GM23338 (cell line): ENCODE measurements around the gene MPRIP. TPM values are rescaled to one million over a fixed set of nuclear protein-coding genes. Genes with fewer than 3 reads are reported as not detected.

Experiments
- ATAC-seq: fragments of 200-7000 bp; cut with Tn5 transposase; 3 replicates; pipeline ENCODE4 v1.9.1; 2020
- DNase-seq: peaks from one replicate; pipeline ENCODE4 v3.0.0-alpha.2; 2015; ENCODE audit warnings: low spot score
- H2AFZ ChIP-seq: fragments of 200-600 bp; sonication (generic); 2 replicates; pipeline ENCODE4 v1.8.0; 2016; ENCODE audit warnings: antibody characterized with exemption, mild to moderate bottlenecking, moderate library complexity
- H3F3A ChIP-seq: fragments of 200-600 bp; sonication (generic); replicated peaks from 2 replicates; pipeline ENCODE4 v1.8.0; 2017; ENCODE audit warnings: antibody characterized with exemption, mixed run types, low read depth
- H3K27ac ChIP-seq: fragments of 200-600 bp; sonication (generic); 2 replicates; pipeline ENCODE4 v1.6.1; 2016; ENCODE audit warnings: low read depth
- H3K27me3 ChIP-seq: fragments of 200-600 bp; sonication (generic); 2 replicates; pipeline ENCODE4 v1.8.0; 2016; ENCODE audit warnings: mild to moderate bottlenecking, mixed run types, moderate library complexity; ENCODE audit not compliant: insufficient read depth
- H3K36me3 ChIP-seq: fragments of 200-600 bp; sonication (generic); 2 replicates; pipeline ENCODE4 v1.8.0; 2016; ENCODE audit warnings: mild to moderate bottlenecking; ENCODE audit not compliant: insufficient read depth
- H3K4me1 ChIP-seq: fragments of 200-600 bp; sonication (generic); 2 replicates; pipeline ENCODE4 v1.8.0; 2016; ENCODE audit warnings: mild to moderate bottlenecking, moderate library complexity; ENCODE audit not compliant: insufficient read depth
- H3K4me2 ChIP-seq: fragments of 200-600 bp; sonication (generic); 2 replicates; pipeline ENCODE4 v1.7.1; 2017; ENCODE audit warnings: mixed run types
- H3K4me3 ChIP-seq: fragments of 200-600 bp; sonication (generic); 2 replicates; pipeline ENCODE4 v1.6.1; 2016; ENCODE audit warnings: mixed run types
- H3K79me2 ChIP-seq: fragments of 200-600 bp; sonication (generic); replicated peaks from 2 replicates; pipeline ENCODE4 v1.8.0; 2017; ENCODE audit warnings: mild to moderate bottlenecking; ENCODE audit not compliant: insufficient read depth
- H3K9me2 ChIP-seq: fragments of 200-600 bp; sonication (generic); 2 replicates; pipeline ENCODE4 v1.8.0; 2017; ENCODE audit not compliant: insufficient read depth
- H4K20me1 ChIP-seq: fragments of 200-600 bp; sonication (generic); replicated peaks from 2 replicates; pipeline ENCODE4 v1.8.0; 2017; ENCODE audit warnings: mild to moderate bottlenecking; ENCODE audit not compliant: insufficient read depth
- H3K27ac Mint-ChIP-seq: 2 replicates; pipeline ENCODE4 v1.8.0; 2020; ENCODE audit warnings: inconsistent platforms, mild to moderate bottlenecking, moderate library complexity, mixed read lengths
- H3K27me3 Mint-ChIP-seq: 3 replicates; pipeline ENCODE4 v1.8.0; 2022; ENCODE audit warnings: low read depth, mild to moderate bottlenecking, moderate library complexity, mixed read lengths, inconsistent platforms; ENCODE audit not compliant: insufficient read depth, poor library complexity
- H3K36me3 Mint-ChIP-seq: 3 replicates; pipeline ENCODE4 v1.8.0; 2021; ENCODE audit warnings: low read depth, mild to moderate bottlenecking, inconsistent platforms, moderate library complexity, mixed read lengths
- H3K4me1 Mint-ChIP-seq: 3 replicates; pipeline ENCODE4 v1.8.0; 2020; ENCODE audit warnings: mild to moderate bottlenecking, inconsistent platforms, mixed read lengths
- H3K4me3 Mint-ChIP-seq: 3 replicates; pipeline ENCODE4 v1.8.0; 2021; ENCODE audit warnings: moderate library complexity, mild to moderate bottlenecking, inconsistent platforms, mixed read lengths
- H3K9me3 Mint-ChIP-seq: 3 replicates; pipeline ENCODE4 v1.8.0; 2020; ENCODE audit warnings: moderate library complexity, mild to moderate bottlenecking, inconsistent platforms, mixed read lengths
- ETS1 ChIP-seq: IDR thresholded peaks from 2 replicates; pipeline ENCODE4 v1.6.1; 2016; ENCODE audit warnings: antibody characterized with exemption
- EZH2 ChIP-seq: fragments of 200-600 bp; sonication (generic); IDR thresholded peaks from one replicate; pipeline ENCODE4 v1.8.0; 2017; ENCODE audit warnings: antibody characterized with exemption, mild to moderate bottlenecking, low read depth; ENCODE audit not compliant: unreplicated experiment
- EZH2phosphoT487 ChIP-seq: fragments of 200-600 bp; sonication (generic); IDR thresholded peaks from one replicate; pipeline ENCODE4 v1.8.1; 2018; ENCODE audit warnings: antibody characterized with exemption; ENCODE audit not compliant: unreplicated experiment
- JUNB ChIP-seq: IDR thresholded peaks from one replicate; pipeline ENCODE4 v1.6.1; 2016; ENCODE audit warnings: antibody characterized with exemption; ENCODE audit not compliant: unreplicated experiment
- NANOG ChIP-seq: IDR thresholded peaks from 2 replicates; pipeline ENCODE4 v1.6.1; 2016; ENCODE audit warnings: antibody characterized with exemption, borderline replicate concordance
- REST ChIP-seq: IDR thresholded peaks from one replicate; pipeline ENCODE4 v1.6.1; 2018; ENCODE audit warnings: antibody characterized with exemption; ENCODE audit not compliant: unreplicated experiment
- STAT1 ChIP-seq: IDR thresholded peaks from one replicate; pipeline ENCODE4 v1.6.1; 2016; ENCODE audit warnings: antibody characterized with exemption; ENCODE audit not compliant: unreplicated experiment
- ZNF331 ChIP-seq: fragments of 250-450 bp; sonication (Bioruptor Pico); IDR thresholded peaks from 2 replicates; pipeline ENCODE4 v1.5.0; 2020; ENCODE audit warnings: low read depth, mild to moderate bottlenecking, moderate library complexity
- ZNF462 ChIP-seq: fragments of 250-450 bp; sonication (Bioruptor Pico); IDR thresholded peaks from 2 replicates; pipeline ENCODE4 v1.5.0; 2020; ENCODE audit warnings: mild to moderate bottlenecking, moderate library complexity
- polyA plus RNA-seq: library from polyadenylated mRNA; unstranded; fragments of >200 nt; fragmentation: Nextera tagmentation; extraction: Ambion mirVana; gene quantifications from 2 replicates; pipeline ENCODE4 v1.2.1, GENCODE V29; 2016
- total RNA-seq: library from RNA; depleted of rRNA; stranded (reverse); fragments of >200 nt; shearing (Covaris generic); gene quantifications from 2 replicates; pipeline ENCODE4 v1.2.3, GENCODE V29; 2014

MPRIP gene
- total and polyA plus RNA-seq, 2 experiments from 2014 or later, result 39.3 to 113 TPM

GRCh38 chr17:17111401-17112393 lies 69.4 kb downstream of the MPRIP start:
- Mint-ChIP-seq H3K27ac (no peak overlapping the region), H3K36me3 (no peaks in the 10 kb centered on the region), H3K4me3 (no peak overlapping the region), H3K9me3 (no peaks in the 10 kb centered on the region), H3K27me3 (peaks cover 9% of the 10 kb centered on the region), H3K4me1 (peaks cover 20% of the 10 kb centered on the region)
- Histone ChIP-seq H3K4me1 (no peaks in the 10 kb centered on the region; the same call in 1 of the 2 replicates), H3K27ac (no peak overlapping the region), H3K36me3 (no peaks in the 10 kb centered on the region), H4K20me1 (peaks cover 19% of the 10 kb centered on the region; the same call in 1 of the 2 replicates), H3K79me2 (peaks cover 42% of the 10 kb centered on the region), H3K4me2 (no peak overlapping the region), H3F3A (no peaks in the 10 kb centered on the region), H3K27me3 (no peaks in the 10 kb centered on the region), H2AFZ (no peak overlapping the region), H3K4me3 (no peak overlapping the region), H3K9me2 (no peaks in the 10 kb centered on the region)
- TF ChIP-seq NANOG (no peak), ZNF462 (CRISPR knock-in tag) (no peak), EZH2phosphoT487 (no peak), EZH2 (no peak), STAT1 (no peak), ZNF331 (no peak), REST (no peak), JUNB (no peak), ETS1 (no peak)
- no peak for ATAC-seq
- no peak for DNase-seq
